ENCODE measurements around the gene CELF5.

CELF5 gene

GRCh38 chr19:3203805-3204645, 20.4 kb upstream of the CELF5 start:
- no peak for DNase-seq (ENCODE audit: low read depth, low spot score)
- no peak overlapping the region for H3K4me3 ChIP-seq (ENCODE audit: low read depth, low read length)
- ChIA-PET CTCF (interaction anchor here (0.7 to 1.8 kb wide), 4 partner anchors 20 to 101 kb away, joined by 3 to 6 read pairs (median 4); no protein-coding TSS in a partner anchor), POLR2A (no interaction called here)
- TF ChIP-seq, protein P1, sequence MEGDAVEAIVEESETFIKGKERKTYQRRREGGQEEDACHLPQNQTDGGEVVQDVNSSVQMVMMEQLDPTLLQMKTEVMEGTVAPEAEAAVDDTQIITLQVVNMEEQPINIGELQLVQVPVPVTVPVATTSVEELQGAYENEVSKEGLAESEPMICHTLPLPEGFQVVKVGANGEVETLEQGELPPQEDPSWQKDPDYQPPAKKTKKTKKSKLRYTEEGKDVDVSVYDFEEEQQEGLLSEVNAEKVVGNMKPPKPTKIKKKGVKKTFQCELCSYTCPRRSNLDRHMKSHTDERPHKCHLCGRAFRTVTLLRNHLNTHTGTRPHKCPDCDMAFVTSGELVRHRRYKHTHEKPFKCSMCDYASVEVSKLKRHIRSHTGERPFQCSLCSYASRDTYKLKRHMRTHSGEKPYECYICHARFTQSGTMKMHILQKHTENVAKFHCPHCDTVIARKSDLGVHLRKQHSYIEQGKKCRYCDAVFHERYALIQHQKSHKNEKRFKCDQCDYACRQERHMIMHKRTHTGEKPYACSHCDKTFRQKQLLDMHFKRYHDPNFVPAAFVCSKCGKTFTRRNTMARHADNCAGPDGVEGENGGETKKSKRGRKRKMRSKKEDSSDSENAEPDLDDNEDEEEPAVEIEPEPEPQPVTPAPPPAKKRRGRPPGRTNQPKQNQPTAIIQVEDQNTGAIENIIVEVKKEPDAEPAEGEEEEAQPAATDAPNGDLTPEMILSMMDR (IDR thresholded peaks at IDR 0.05; ENCODE audit: insufficient read depth, low read length, missing control alignments): no peak

GRCh38 chr19:3204646-3205275, 19.7 kb upstream of the CELF5 start:
- CTCF ChIA-PET: interaction anchor here (1.3 to 1.5 kb wide), 2 partner anchors 19 to 100 kb away, joined by 3 to 6 read pairs; no protein-coding TSS in a partner anchor
- POLR2A ChIA-PET: no interaction called here
- H3K4me3 ChIP-seq (ENCODE audit: low read depth, low read length): no peak overlapping the region
- DNase-seq (ENCODE audit: low read depth, low spot score): no peak
- TF ChIP-seq, protein P1 (IDR thresholded peaks at IDR 0.05; ENCODE audit: insufficient read depth, low read length, missing control alignments): no peak

DNA sequence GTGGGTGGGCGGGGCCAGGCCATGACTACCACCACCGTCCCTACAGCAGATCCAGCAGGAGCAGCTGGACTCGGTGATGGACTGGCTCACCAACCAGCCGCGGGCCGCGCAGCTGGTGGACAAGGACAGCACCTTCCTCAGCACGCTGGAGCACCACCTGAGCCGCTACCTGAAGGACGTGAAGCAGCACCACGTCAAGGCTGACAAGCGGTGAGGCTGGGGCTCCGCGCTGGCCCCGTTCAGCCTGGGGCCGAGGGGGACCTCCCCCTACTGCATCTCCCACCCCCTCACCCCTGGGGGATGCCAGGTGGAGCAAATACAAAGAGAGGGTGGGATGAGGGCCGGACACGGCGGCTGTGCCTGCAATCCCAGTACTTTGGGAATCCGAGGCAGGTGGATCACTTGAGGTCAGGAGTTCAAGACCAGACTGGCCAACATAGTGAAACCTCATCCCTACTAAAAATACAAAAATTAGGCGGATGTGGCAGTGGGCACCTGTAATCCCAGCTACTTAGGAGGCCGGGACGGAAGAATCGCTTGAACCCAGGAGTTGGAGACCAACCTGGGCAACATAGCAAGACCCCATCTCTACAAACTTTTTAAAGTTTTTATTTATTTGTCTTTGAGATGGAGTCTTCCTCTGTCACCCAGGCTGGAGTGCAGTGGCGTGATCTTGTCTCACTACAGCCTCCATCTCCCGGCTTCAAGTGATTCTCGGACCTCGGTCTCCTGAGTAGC, 18.1 kb upstream of the CELF5 start:
- no peak overlapping the region for H3K4me3 ChIP-seq (ENCODE audit: low read depth, low read length)
- DNase-seq (ENCODE audit: low read depth, low spot score): no peak
- POLR2A ChIA-PET: no interaction called here
- TF ChIP-seq, protein P1 (IDR thresholded peaks at IDR 0.05; ENCODE audit: insufficient read depth, low read length, missing control alignments): no peak
- CTCF ChIA-PET: interaction anchor here (5.6 kb wide), 1 partner anchor 18 kb away, joined by 25 read pairs; the partner anchor contains the start of gene CELF5

DNA sequence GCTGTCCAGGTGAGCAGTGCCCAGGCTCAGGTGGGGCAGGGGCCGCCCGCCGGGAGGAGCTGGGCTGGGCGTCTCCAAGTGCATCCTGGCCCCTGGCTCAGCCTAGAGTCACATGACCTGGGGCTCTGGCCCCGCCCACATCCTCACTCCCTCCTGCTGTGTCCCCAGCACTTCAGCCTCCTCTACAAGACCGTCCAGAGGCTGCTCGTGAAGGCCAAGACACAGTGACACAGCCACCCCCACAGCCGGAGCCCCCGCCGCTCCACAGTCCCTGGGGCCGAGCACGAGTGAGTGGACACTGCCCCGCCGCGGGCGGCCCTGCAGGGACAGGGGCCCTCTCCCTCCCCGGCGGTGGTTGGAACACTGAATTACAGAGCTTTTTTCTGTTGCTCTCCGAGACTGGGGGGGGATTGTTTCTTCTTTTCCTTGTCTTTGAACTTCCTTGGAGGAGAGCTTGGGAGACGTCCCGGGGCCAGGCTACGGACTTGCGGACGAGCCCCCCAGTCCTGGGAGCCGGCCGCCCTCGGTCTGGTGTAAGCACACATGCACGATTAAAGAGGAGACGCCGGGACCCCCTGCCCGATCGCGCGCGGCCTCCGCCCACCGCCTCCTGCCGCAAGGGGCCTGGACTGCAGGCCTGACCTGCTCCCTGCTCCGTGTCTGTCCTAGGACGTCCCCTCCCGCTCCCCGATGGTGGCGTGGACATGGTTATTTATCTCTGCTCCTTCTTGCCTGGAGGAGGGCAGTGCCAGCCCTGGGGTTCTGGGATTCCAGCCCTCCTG, 16.8 kb upstream of the CELF5 start:
- POLR2A ChIA-PET: no interaction called here
- CTCF ChIA-PET: interaction anchor here (1.4 to 5.6 kb wide), 3 partner anchors 10 to 31 kb away, joined by 4 to 25 read pairs (median 8); partner anchors contain the start of gene CELF5

GRCh38 chr19:3208317-3209207, 15.9 kb upstream of the CELF5 start:
- ChIA-PET CTCF (interaction anchor here (1.3 to 5.6 kb wide), 5 partner anchors 10 to 257 kb away, joined by 4 to 25 read pairs (median 5); partner anchors contain the start of gene CELF5), POLR2A (no interaction called here)
- no peak for DNase-seq (ENCODE audit: low read depth, low spot score)
- H3K4me3 ChIP-seq (ENCODE audit: low read depth, low read length): no peak overlapping the region
- TF ChIP-seq, protein P1 (IDR thresholded peaks at IDR 0.05; ENCODE audit: insufficient read depth, low read length, missing control alignments): no peak

More for the DNA sequence above, 16.8 kb upstream of the CELF5 start:
- no peak for DNase-seq (ENCODE audit: low read depth, low spot score)
- TF ChIP-seq, protein P1 (IDR thresholded peaks at IDR 0.05; ENCODE audit: insufficient read depth, low read length, missing control alignments): no peak
- no peak overlapping the region for H3K4me3 ChIP-seq (ENCODE audit: low read depth, low read length)
